ENCODE data around the gene ARHGAP6. TPM values are rescaled to one million over a fixed set of nuclear protein-coding genes. Genes with fewer than 3 reads are reported as not detected.
A peak's percentile ranks its signal among the peaks of the same experiment; 100 is the strongest.

The ARHGAP6 gene
- total and polyA plus RNA-seq, 11 donors = 2.1 to 6.6 (median 2.5) TPM

DNA sequence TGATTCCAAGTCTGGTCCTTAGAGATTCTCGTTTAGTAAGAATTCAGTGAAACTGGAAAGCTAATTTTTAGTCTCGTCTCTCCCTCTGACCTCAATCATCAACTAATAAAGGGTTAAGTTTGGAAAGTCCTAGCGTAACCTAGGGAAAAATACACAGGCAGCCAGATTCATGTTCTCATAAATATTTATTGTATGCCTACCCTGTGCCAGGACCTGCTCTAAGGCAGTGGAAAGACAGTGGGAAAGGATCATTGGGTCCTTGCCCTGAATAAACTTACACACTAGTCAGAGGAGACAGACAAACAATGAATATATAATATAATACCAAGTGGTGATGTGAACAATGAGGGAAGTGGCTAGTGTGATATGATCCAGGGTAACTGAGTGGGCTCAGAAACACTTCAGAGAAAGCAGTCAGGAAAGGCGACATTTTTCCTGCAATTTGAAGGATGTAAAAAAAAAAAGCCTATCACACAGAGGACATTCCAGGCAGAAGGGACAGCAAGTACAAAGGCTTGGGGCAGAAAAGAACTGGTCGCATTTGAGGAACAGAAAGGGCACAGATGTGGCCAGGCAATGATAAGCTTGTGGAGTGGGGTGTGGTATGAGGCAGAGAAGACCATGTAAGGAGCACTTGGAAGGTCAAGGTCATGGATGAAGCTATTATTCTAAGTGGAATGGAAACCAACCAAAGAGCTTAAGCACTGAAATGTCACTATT lies 243.8 kb downstream of the ARHGAP6 start:
- peaks cover 0 to 8% (median 0%) of the 10 kb centered on the region in 12 donors for H3K4me1 ChIP-seq
- no peaks in the 10 kb centered on the region for H3K36me3 ChIP-seq
- H3K27me3 ChIP-seq = no peaks in the 10 kb centered on the region
- TF ChIP-seq CTCF (IDR thresholded peaks at IDR 0.05) (no peak), POLR2A (IDR thresholded peaks at IDR 0.05) (no peak)
- 57 to 70% (median 60%) methylated on average over 5 of the region's 5 CpGs for WGBS, 4 donors
- no peak for ATAC-seq
- H3K27ac ChIP-seq = peak overlapping the region in 1 of 12 donors; percentile 38
- intact Hi-C loops (cut with DNase I) = no loop called here
- H3K9me3 ChIP-seq = no peaks in the 10 kb centered on the region
- no peak overlapping the region for H3K4me3 ChIP-seq
- DNase-seq = no peak

GRCh38 chrX:11420851-11421250 lies 244.9 kb downstream of the ARHGAP6 start:
- no peak for ATAC-seq
- H3K4me1 ChIP-seq = peaks cover 0 to 8% (median 0%) of the 10 kb centered on the region in 12 donors
- no peaks in the 10 kb centered on the region for H3K36me3 ChIP-seq
- intact Hi-C loops (cut with DNase I) = no loop called here
- 70 to 81% (median 76%) methylated on average over 4 of the region's 4 CpGs for WGBS, 4 donors
- peak overlapping the region in 1 of 12 donors; percentile 38 for H3K27ac ChIP-seq
- DNase-seq = no peak
- H3K9me3 ChIP-seq = no peaks in the 10 kb centered on the region
- TF ChIP-seq POLR2A (IDR thresholded peaks at IDR 0.05) = no peak
- TF ChIP-seq CTCF (IDR thresholded peaks at IDR 0.05) = no peak
- no peak overlapping the region for H3K4me3 ChIP-seq
- H3K27me3 ChIP-seq = no peaks in the 10 kb centered on the region

DNA sequence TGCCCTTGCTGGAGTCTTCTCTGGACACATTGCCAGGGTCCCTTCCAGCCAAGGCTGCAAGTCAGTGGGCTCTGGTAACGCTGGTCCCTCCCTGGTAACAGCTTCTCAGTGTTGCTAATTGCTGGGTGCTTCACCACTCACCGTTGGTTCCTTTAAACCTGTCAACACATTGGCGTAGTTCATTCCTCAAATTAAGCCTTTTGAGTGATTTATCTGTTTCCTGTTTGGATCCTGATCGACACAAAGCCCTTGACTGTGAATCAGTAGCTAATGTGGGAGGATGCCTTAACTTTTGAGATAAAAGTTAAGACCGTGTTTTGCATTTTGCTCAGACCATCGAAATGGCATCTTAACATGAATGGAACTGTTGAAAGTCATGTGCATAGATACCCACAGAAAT lies 246.6 kb downstream of the ARHGAP6 start:
- intact Hi-C loops (cut with DNase I) = no loop called here

GRCh38 chrX:11416600-11416999 lies 249.1 kb downstream of the ARHGAP6 start:
- intact Hi-C loops (cut with DNase I) = no loop called here
- WGBS, 4 donors = 60 to 77% (median 74%) methylated on average over 13 of the region's 13 CpGs
- Histone ChIP-seq H3K27ac (no peak overlapping the region), H3K36me3 (no peaks in the 10 kb centered on the region), H3K4me1 (peaks cover 0 to 7% (median 0%) of the 10 kb centered on the region in 12 donors), H3K27me3 (no peaks in the 10 kb centered on the region), H3K9me3 (no peaks in the 10 kb centered on the region), H3K4me3 (no peak overlapping the region)
- ATAC-seq = no peak
- TF ChIP-seq POLR2A (IDR thresholded peaks at IDR 0.05) = no peak
- TF ChIP-seq CTCF (IDR thresholded peaks at IDR 0.05) = no peak
- no peak for DNase-seq

More for the DNA sequence above, 246.6 kb downstream of the ARHGAP6 start:
- no peaks in the 10 kb centered on the region for H3K27me3 ChIP-seq
- no peak overlapping the region for H3K4me3 ChIP-seq
- H3K27ac ChIP-seq = no peak overlapping the region
- TF ChIP-seq POLR2A (IDR thresholded peaks at IDR 0.05) (no peak), CTCF (IDR thresholded peaks at IDR 0.05) (no peak)
- no peaks in the 10 kb centered on the region for H3K36me3 ChIP-seq
- ATAC-seq (no peak), DNase-seq (no peak)
- no peaks in the 10 kb centered on the region for H3K9me3 ChIP-seq
- 42 to 51% (median 48%) methylated on average over 6 of the region's 6 CpGs for WGBS, 4 donors
- H3K4me1 ChIP-seq = peaks cover 0 to 8% (median 0%) of the 10 kb centered on the region in 12 donors

All from heart left ventricle (tissue), 16 donors.